Renal cortex interstitium (tissue), 11 donors: Measurements from ENCODE around the gene TBC1D16. TPM values are rescaled to one million over a fixed set of nuclear protein-coding genes. Genes with fewer than 3 reads are reported as not detected.
"Not testable (repeated sequence)": the region's sequence is repeated elsewhere in the genome, so short reads cannot be mapped to it uniquely, and the experiment has no call there.

ENCODE experiments used
- DNase-seq, 11 donors: peaks; one replicate each; pipeline ENCODE4 v3.0.0-alpha.2; 2013; ENCODE audit warnings: low read depth in 9 of 11, low spot score in 4 of 11; ENCODE audit errors: extremely low read depth in 1 of 11
- polyA plus RNA-seq, 3 donors: library from polyadenylated mRNA; unstranded; fragments of 120-200 nt; gene quantifications; one replicate each; pipeline ENCODE4 v1.2.1, GENCODE V29; 2013; ENCODE audit not compliant: insufficient read length in 3 of 3

Gene TBC1D16
- polyA plus RNA-seq, 3 donors, result 33.9 to 40.3 (median 40.0) TPM

DNA sequence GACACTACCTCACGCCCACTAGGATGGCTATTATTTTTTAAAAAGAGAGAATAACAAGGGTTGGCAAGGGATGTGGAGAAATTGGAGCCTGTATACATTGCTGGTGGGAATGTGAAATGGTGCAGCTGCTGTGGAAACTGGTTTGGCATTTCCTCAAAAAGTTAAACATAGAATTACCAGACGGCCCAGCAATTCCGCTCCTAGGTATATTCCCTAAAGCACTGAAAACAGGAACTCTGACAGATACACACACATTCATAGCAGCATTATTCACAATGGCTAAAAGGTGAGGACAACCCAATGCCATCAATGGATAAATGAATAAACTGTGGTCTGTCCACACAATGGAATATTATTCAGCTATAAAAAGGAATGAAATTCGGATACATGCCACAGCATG, 136.1 kb downstream of the TBC1D16 start:
- DNase-seq, result no peak

DNA sequence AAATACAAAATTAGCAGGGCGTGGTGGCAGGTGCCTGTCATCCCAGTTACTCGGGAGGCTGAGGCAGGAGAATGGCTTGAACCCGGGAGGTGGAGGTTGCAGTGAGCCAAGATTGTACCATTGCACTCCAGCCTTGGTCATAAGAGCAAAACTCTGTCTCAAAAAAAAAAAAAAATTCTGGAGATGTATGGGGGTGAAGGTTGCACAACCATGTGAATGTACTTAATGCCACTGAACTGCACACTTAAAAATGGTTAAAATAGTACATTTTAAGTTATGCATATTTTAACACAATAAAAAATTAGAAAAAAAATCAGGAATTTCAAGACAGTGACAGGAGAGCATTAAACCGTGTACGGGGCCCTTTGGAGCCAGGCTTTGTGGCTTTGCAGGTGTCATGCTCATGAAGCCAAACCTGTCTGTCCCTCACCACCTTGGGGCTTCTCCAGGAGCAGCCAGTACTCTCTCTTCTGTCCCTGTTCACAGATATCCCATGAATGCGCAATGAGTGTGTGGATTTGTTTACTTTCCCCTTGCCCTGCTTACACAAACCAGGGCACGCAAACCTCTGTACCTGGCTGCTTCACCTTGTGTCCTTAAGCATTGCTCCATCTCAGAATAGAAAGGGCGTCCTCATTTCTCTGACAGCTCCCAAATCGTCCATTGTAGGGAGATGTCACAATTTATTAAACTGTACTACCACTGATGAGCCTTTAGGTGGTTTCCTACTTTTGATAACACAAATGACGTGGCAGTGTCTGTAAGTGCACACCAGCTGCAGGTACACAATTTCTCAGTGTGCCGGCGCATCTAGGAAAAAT, 138.2 kb downstream of the TBC1D16 start:
- DNase-seq, result no peak

DNA sequence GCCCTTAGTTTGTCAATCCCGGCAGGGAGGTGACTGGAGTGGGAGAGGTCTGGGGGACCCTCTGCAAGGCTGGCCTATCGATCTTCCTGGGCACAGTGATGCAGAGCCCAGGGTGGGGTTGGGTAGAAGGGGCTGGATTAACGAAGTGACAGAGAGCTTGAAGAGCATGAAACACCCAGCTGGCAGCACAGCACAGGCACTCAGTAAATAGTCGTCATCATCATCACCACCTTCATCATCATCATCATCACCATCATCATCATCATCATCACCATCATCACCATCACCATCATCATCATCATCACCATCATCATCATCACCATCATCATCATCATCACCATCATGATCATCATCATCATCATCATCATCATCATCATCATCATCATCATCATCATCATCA, 142.2 kb downstream of the TBC1D16 start:
- not testable (repeated sequence) for DNase-seq

- no peak for DNase-seq
These were observed 143.0 kb downstream of the TBC1D16 start for GRCh38 chr17:79892457-79893241.

DNA sequence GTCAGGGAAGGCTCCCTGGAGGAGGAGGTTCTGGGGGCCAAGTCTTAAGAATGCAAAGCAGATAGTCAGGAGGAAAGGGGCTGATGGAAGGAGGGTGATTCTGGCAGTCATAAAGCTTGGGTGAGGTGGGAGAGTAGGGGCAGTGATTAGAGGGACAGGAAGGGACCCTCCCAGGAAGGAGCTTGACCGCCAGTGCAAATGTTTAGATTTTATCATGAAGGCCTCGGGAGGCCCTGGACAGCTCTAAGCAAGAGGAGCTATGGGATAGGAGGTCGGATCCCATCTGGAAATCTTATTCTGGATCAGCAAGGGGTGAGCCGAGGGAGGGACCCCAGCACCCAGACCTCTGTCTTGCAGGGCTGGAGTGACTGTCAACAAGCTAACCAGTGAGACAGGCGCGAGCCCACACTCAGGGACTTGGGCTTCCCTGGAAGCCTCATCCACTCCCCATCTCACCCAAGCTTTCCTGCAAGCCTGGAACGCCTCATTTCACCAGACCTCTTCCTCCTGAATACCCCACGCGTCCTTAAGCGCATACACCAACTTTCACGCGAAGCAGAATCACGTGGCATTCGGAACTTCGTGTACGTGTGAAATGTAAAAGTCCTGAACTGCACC, 144.4 kb downstream of the TBC1D16 start:
- no peak for DNase-seq

DNA sequence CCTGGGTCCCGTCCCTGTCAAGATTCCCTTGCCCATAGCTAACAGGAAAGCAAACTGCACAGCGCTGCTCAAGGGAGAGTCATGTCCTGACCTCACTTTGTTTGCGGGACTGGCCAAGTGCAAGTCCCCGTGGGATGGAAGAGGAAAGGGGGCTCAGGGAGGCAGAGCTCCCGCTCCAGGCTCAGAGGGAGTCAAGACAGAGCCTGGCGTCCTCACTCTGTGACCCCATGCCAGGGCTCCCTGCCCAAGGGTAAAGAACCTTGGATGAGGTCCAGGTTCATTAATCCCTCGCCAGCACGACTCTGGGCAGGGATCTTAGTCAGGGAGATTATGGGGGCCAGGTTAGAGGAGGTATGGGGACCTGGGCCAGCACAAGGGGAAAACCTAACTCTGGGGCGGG, 145.0 kb downstream of the TBC1D16 start:
- no peak for DNase-seq

DNA sequence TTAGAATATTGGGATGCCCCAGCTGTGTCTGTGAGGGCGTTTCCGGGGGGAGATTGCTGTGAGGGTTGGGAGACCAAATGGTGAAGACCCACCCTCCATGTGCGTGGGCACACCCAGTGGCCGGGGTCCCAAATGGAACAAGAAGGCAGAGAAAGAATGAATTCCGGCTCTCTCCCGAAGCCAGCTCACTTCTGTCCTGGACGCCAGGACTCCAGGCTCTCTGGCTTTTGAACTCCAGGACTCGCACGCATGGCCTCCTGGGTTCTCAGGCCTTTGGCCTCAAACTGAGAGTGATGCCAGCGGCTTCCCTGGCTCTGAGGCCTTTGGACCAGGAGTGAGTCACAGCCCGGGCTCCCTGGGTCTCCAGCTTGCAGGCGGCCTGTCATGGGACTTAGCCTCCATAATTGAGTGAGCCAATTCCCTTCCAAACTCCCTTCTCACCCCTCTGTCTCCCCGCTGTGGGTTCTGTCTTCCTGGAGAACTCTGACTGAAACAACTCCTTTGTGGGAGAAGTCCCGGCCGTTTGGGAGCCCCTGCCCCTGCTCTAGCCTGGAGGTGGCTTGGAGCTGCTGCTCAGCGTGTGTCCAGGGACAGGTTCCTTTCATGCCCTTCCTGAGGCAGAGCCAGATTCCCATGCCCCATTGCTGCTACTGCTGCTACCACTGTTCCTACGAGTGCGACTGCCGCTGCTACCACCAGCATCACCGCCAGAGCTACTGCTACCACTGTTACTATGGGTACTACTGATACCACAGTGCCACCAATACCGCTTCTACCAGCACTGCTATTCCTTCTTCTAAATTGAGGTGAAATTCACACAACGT, 146.6 kb downstream of the TBC1D16 start:
- DNase-seq, result no peak

- no peak for DNase-seq
These were observed 147.6 kb downstream of the TBC1D16 start for GRCh38 chr17:79888009-79888540.

- no peak for DNase-seq
These were observed 148.2 kb downstream of the TBC1D16 start for GRCh38 chr17:79887451-79887991.

GRCh38 chr17:79883202-79883601, 152.5 kb downstream of the TBC1D16 start:
- DNase-seq, result no peak

Other genes with a start within 250 kb of the TBC1D16 start
- gene CBX8, start 238.8 kb downstream of the TBC1D16 start, polyA plus RNA-seq, result 10 to 100 TPM; 12.8 to 18.0 (median 15.5) TPM
- 10 to 100 TPM; 10.5 to 14.9 (median 13.8) TPM for gene CBX4, start 196.4 kb downstream of the TBC1D16 start, polyA plus RNA-seq
- 10 to 100 TPM; 12.1 to 21.6 (median 13.8) TPM for gene CCDC40, start 770 bp upstream of the TBC1D16 start, polyA plus RNA-seq
- 10 to 100 TPM; 24.5 to 54.1 (median 42.4) TPM for gene GAA, start 65.7 kb upstream of the TBC1D16 start, polyA plus RNA-seq
- gene EIF4A3, start 111.3 kb upstream of the TBC1D16 start, polyA plus RNA-seq, result 100 to 1,000 TPM in 2 of 3 donors, 10 to 100 TPM in 1; 95.6 to 122 (median 115) TPM
- gene CARD14, start 134.2 kb upstream of the TBC1D16 start, polyA plus RNA-seq, result 1 to 10 TPM in 1 of 3 donors, under 1 TPM in 2; 0.75 to 2.3 (median 0.92) TPM
- 10 to 100 TPM; 31.1 to 57.1 (median 37.0) TPM for gene SGSH, start 184.5 kb upstream of the TBC1D16 start, polyA plus RNA-seq
- gene SLC26A11, start 184.6 kb upstream of the TBC1D16 start, polyA plus RNA-seq, result 10 to 100 TPM; 22.0 to 33.8 (median 25.1) TPM
- gene RNF213, start 225.0 kb upstream of the TBC1D16 start, polyA plus RNA-seq, result 100 to 1,000 TPM in 1 of 3 donors, 10 to 100 TPM in 2; 62.4 to 112 (median 71.0) TPM